Activated T-helper 1 cell treated with Interleukin-2 at 50 U/mL for 16 hours (primary cell): Measurements from ENCODE around the gene SIGLEC7.

Source experiments
- DNase-seq: peaks from one replicate; pipeline ENCODE4 v3.0.0-alpha.2; 2020; ENCODE audit warnings: low read depth

Gene SIGLEC7

GRCh38 chr19:51142119-51142518 is at the start of gene SIGLEC7:
SIGLEC7 (plus strand) TSS chr19:51142301; CDS start chr19:51142370, 69 bp downstream.
- no peak for DNase-seq

- no peak for DNase-seq
These were observed 49.0 kb upstream of the SIGLEC7 start for GRCh38 chr19:51093101-51093500.

- DNase-seq, result no peak
These were observed 48.4 kb upstream of the SIGLEC7 start for GRCh38 chr19:51093510-51094345.

GRCh38 chr19:51094696-51095279 is 47.3 kb upstream of the SIGLEC7 start:
- DNase-seq, result no peak

GRCh38 chr19:51096473-51097165 is 45.5 kb upstream of the SIGLEC7 start:
- DNase-seq, result no peak

GRCh38 chr19:51097166-51097738 is 44.8 kb upstream of the SIGLEC7 start:
- DNase-seq, result peak; percentile 54

GRCh38 chr19:51097796-51098195 is 44.3 kb upstream of the SIGLEC7 start:
- no peak for DNase-seq

- peak; percentile 43 for DNase-seq
These were observed 43.6 kb upstream of the SIGLEC7 start for GRCh38 chr19:51098365-51099046.

- DNase-seq, result no peak
These were observed 43.1 kb upstream of the SIGLEC7 start for GRCh38 chr19:51099047-51099382.

GRCh38 chr19:51100601-51101000 is 41.5 kb upstream of the SIGLEC7 start:
- DNase-seq, result no peak

GRCh38 chr19:51101171-51101865 is 40.8 kb upstream of the SIGLEC7 start:
- DNase-seq, result no peak

GRCh38 chr19:51102991-51103390 is 39.1 kb upstream of the SIGLEC7 start:
- DNase-seq, result no peak

- no peak for DNase-seq
These were observed 38.2 kb upstream of the SIGLEC7 start for GRCh38 chr19:51103926-51104341.

GRCh38 chr19:51107406-51108065 is 34.6 kb upstream of the SIGLEC7 start:
- no peak for DNase-seq

GRCh38 chr19:51108066-51108804 is 33.9 kb upstream of the SIGLEC7 start, which contains the start of gene CTU1:
CTU1 (minus strand) TSS chr19:51108409; CDS start chr19:51104569, 3,840 bp downstream.
- peak; percentile 98 for DNase-seq

GRCh38 chr19:51108805-51109146 is 33.3 kb upstream of the SIGLEC7 start:
- DNase-seq, result no peak

- no peak for DNase-seq
These were observed 31.5 kb upstream of the SIGLEC7 start for GRCh38 chr19:51110666-51110971.

- DNase-seq, result no peak
These were observed 30.5 kb upstream of the SIGLEC7 start for GRCh38 chr19:51111606-51112005.

GRCh38 chr19:51114087-51114729 is 27.9 kb upstream of the SIGLEC7 start:
- no peak for DNase-seq

- DNase-seq, result no peak
These were observed 25.3 kb upstream of the SIGLEC7 start for GRCh38 chr19:51116736-51117286.
